H1 (cell line): ENCODE results near the gene SPEM3. TPM values are rescaled to one million over a fixed set of nuclear protein-coding genes. Genes with fewer than 3 reads are reported as not detected.

Experiments used
- CTCF ChIA-PET: fragments of 300-600 bp; sonication (Branson Sonifier 250); formaldehyde crosslinking; loops from one replicate; lab custom pipeline; 2021; ENCODE audit not compliant: partially characterized antibody; lab: Charles Lee
- POLR2A ChIA-PET: fragments of 300-600 bp; sonication (Branson Sonifier 250); formaldehyde crosslinking; loops from one replicate; lab custom pipeline; 2021; ENCODE audit warnings: inconsistent platforms; ENCODE audit not compliant: partially characterized antibody; lab: Charles Lee
- DNase-seq, 2 experiments: peaks; one replicate each; pipeline versions ENCODE4 v3.0.0 to v3.0.0-alpha.2; 2010 to 2022; ENCODE audit warnings: low spot score in 2 of 2, low read depth in 1 of 2, mixed read lengths in 1 of 2
- FAIRE-seq: peaks from 2 replicates; lab custom pipeline; 2011; peaks lifted over from hg19 to GRCh38; lab: Jason Lieb, UNC
- H2AFZ ChIP-seq: 2 replicates; pipeline ENCODE4 v1.8.1; 2012; ENCODE audit warnings: low read length, inconsistent platforms
- H2AK5ac ChIP-seq: 2 replicates; pipeline ENCODE4 v1.6.1; 2013; ENCODE audit warnings: low read depth, low read length
- H2BK120ac ChIP-seq: replicated peaks from 2 replicates; pipeline ENCODE3; 2013; ENCODE audit warnings: low read depth, low read length, inconsistent platforms
- H2BK12ac ChIP-seq: 2 replicates; pipeline ENCODE4 v1.6.1; 2013; ENCODE audit warnings: low read depth, low read length
- H2BK15ac ChIP-seq: 2 replicates; pipeline ENCODE4 v1.6.1; 2013; ENCODE audit warnings: low read length
- H2BK20ac ChIP-seq: 2 replicates; pipeline ENCODE4 v1.6.1; 2013; ENCODE audit warnings: low read length
- H2BK5ac ChIP-seq: 2 replicates; pipeline ENCODE4 v1.6.1; 2013; ENCODE audit warnings: low read depth, low read length
- H3K14ac ChIP-seq: 2 replicates; pipeline ENCODE4 v1.6.1; 2013; ENCODE audit warnings: inconsistent platforms; ENCODE audit not compliant: insufficient read length
- H3K18ac ChIP-seq: 2 replicates; pipeline ENCODE4 v1.6.1; 2013; ENCODE audit warnings: low read length; ENCODE audit errors: extremely low read depth
- H3K23ac ChIP-seq: 2 replicates; pipeline ENCODE4 v1.6.1; 2013; ENCODE audit warnings: inconsistent platforms; ENCODE audit not compliant: insufficient read length
- H3K23me2 ChIP-seq: 2 replicates; pipeline ENCODE4 v1.6.1; 2013; ENCODE audit warnings: low read depth, low read length
- H3K27ac ChIP-seq: 2 replicates; pipeline ENCODE4 v1.6.1; 2011; ENCODE audit warnings: low read depth, low read length, inconsistent platforms
- H3K27me3 ChIP-seq, 4 experiments: replicated peaks in 1 of 4; 1 replicate in 1 of 4; 2 replicates in 3 of 4; pipeline versions ENCODE4 v1.6.1 to v1.8.1; 2011 to 2013; ENCODE audit warnings: low read length in 3 of 4, mild to moderate bottlenecking in 3 of 4, inconsistent platforms in 2 of 4, mixed read lengths in 2 of 4, moderate library complexity in 1 of 4; ENCODE audit not compliant: control insufficient read depth in 3 of 4, insufficient read depth in 3 of 4; ENCODE audit errors: extremely low read depth in 1 of 4
- H3K36me3 ChIP-seq, 4 experiments: 2 replicates each; pipeline versions ENCODE4 v1.6.1 to v1.8.1; 2011 to 2013; ENCODE audit warnings: mild to moderate bottlenecking in 4 of 4, low read length in 3 of 4, moderate library complexity in 2 of 4, control low read depth in 1 of 4, inconsistent platforms in 1 of 4; ENCODE audit not compliant: insufficient read depth in 4 of 4, control insufficient read depth in 2 of 4
- H3K4ac ChIP-seq: replicated peaks from 2 replicates; pipeline ENCODE3; 2013; ENCODE audit warnings: low read length, low read depth, mixed read lengths, inconsistent platforms; ENCODE audit not compliant: insufficient read length
- H3K4me1 ChIP-seq, 4 experiments: replicated peaks in 1 of 4; 1 replicate in 1 of 4; 2 replicates in 3 of 4; pipeline versions ENCODE4 v1.6.1 to v1.8.1; 2011 to 2013; ENCODE audit warnings: low read length in 3 of 4, inconsistent platforms in 2 of 4, mixed read lengths in 1 of 4; ENCODE audit not compliant: insufficient read depth in 4 of 4, control insufficient read depth in 3 of 4
- H3K4me2 ChIP-seq, 2 experiments: 2 replicates each; pipeline versions ENCODE4 v1.6.1 to v1.8.1; 2011 to 2013; ENCODE audit warnings: low read depth in 2 of 2, low read length in 2 of 2, control low read depth in 1 of 2, inconsistent platforms in 1 of 2, mild to moderate bottlenecking in 1 of 2; ENCODE audit not compliant: insufficient read depth in 1 of 2
- H3K4me3 ChIP-seq, 4 experiments: fragments of 200-600, 300-600 bp in 1 of 4; sonication (generic), shearing (Covaris generic), sonication (Bioruptor Twin) in 1 of 4; 2 replicates each; pipeline versions ENCODE4 v1.5.1 to v1.8.1; 2011 to 2016; ENCODE audit warnings: low read length in 4 of 4, low read depth in 3 of 4, control low read depth in 2 of 4, inconsistent platforms in 2 of 4, mild to moderate bottlenecking in 2 of 4, mixed read lengths in 1 of 4, moderate library complexity in 1 of 4; ENCODE audit not compliant: insufficient read depth in 2 of 4; ENCODE audit errors: extremely low read depth in 1 of 4
- H3K56ac ChIP-seq: replicated peaks from 2 replicates; pipeline ENCODE3; 2013; ENCODE audit warnings: low read depth, mild to moderate bottlenecking, mixed read lengths, low read length, inconsistent platforms; ENCODE audit not compliant: insufficient read length
- H3K79me1 ChIP-seq: 2 replicates; pipeline ENCODE4 v1.6.1; 2013; ENCODE audit warnings: low read depth, low read length, control low read depth
- H3K79me2 ChIP-seq, 2 experiments: 2 replicates each; pipeline versions ENCODE4 v1.6.1 to v1.8.1; 2012 to 2013; ENCODE audit warnings: low read length in 2 of 2, mild to moderate bottlenecking in 2 of 2, inconsistent platforms in 1 of 2; ENCODE audit not compliant: insufficient read depth in 2 of 2, control insufficient read depth in 1 of 2
- H3K9ac ChIP-seq, 4 experiments: replicated peaks in 1 of 4; 1 replicate in 1 of 4; 2 replicates in 3 of 4; pipeline versions ENCODE4 v1.6.1 to v1.8.1; 2011 to 2013; ENCODE audit warnings: low read depth in 3 of 4, low read length in 3 of 4, control low read depth in 2 of 4, mild to moderate bottlenecking in 2 of 4, moderate library complexity in 2 of 4, inconsistent platforms in 1 of 4; ENCODE audit errors: extremely low read depth in 1 of 4
- H3K9me3 ChIP-seq, 2 experiments: 2 replicates each; pipeline versions ENCODE4 v1.6.1 to v1.8.1; 2012 to 2013; ENCODE audit warnings: mild to moderate bottlenecking in 2 of 2, moderate library complexity in 2 of 2, control low read depth in 1 of 2, inconsistent platforms in 1 of 2, low read depth in 1 of 2, low read length in 1 of 2, mixed read lengths in 1 of 2; ENCODE audit not compliant: insufficient read depth in 2 of 2
- H4K20me1 ChIP-seq, 2 experiments: replicated peaks in 1 of 2; 2 replicates each; pipeline versions ENCODE3 to v1.8.1; 2011 to 2013; ENCODE audit warnings: inconsistent platforms in 2 of 2, low read length in 2 of 2, mild to moderate bottlenecking in 1 of 2; ENCODE audit not compliant: insufficient read depth in 2 of 2, control insufficient read depth in 1 of 2
- H4K5ac ChIP-seq: 2 replicates; pipeline ENCODE4 v1.6.1; 2013; ENCODE audit warnings: low read length, low read depth, mixed read lengths, inconsistent platforms; ENCODE audit not compliant: insufficient read length
- H4K8ac ChIP-seq: 2 replicates; pipeline ENCODE4 v1.8.0; 2013; ENCODE audit warnings: mild to moderate bottlenecking, moderate library complexity, low read length, inconsistent platforms; ENCODE audit not compliant: insufficient read depth; ENCODE audit errors: extremely low read depth
- H4K91ac ChIP-seq: replicated peaks from 2 replicates; pipeline ENCODE3; 2013; ENCODE audit warnings: low read length, mixed read lengths, inconsistent platforms; ENCODE audit not compliant: insufficient read length
- SP1 ChIP-seq: IDR thresholded peaks from 2 replicates; pipeline ENCODE4 v1.6.1; 2011; ENCODE audit warnings: low read depth, low read length
- SRF ChIP-seq: IDR thresholded peaks from 2 replicates; pipeline ENCODE4 v1.6.1; 2011; ENCODE audit warnings: mild to moderate bottlenecking, low read depth, low read length, moderate library complexity
- USF2 ChIP-seq: IDR thresholded peaks from 2 replicates; pipeline ENCODE4 v1.6.1; 2011; ENCODE audit warnings: low read length, improper control_type of control experiment
- ZNF274 ChIP-seq: IDR thresholded peaks from 2 replicates; pipeline ENCODE4 v1.7.0; 2012; ENCODE audit warnings: low read length, borderline replicate concordance; ENCODE audit errors: extremely low read depth
- WGBS, 2 experiments: shearing (Covaris generic) in 1 of 2; methylation state at CpG; one replicate each; pipeline versions ENCODE4 v1.1.6 to v1.1.7; 2013 to 2015; ENCODE audit warnings: low lambda C conversion rate in 2 of 2, mixed read lengths in 2 of 2, inconsistent platforms in 1 of 2, low coverage in 1 of 2, missing lambda C conversion rate in 1 of 2; ENCODE audit not compliant: insufficient replicate concordance in 2 of 2, insufficient coverage in 1 of 2, insufficient read length in 1 of 2; ENCODE audit errors: extremely low coverage in 1 of 2, missing lambda C conversion rate in 1 of 2; 5-methylcytosine and 5-hydroxymethylcytosine counted together
- polyA plus RNA-seq, 7 experiments: library from polyadenylated mRNA; depleted of rRNA in 3 of 7; stranded (reverse) in 5 of 7; unstranded in 2 of 7; fragments of >200 nt in 5 of 7; fragments of 200-250 nt in 2 of 7; gene quantifications; 1 replicate in 5 of 7; 2 replicates in 1 of 7; 4 replicates in 1 of 7; pipeline versions ENCODE4 v1.2.1 to v1.2.3, GENCODE V29; 2011 to 2013; ENCODE audit warnings: missing spikeins in 2 of 7, mixed read lengths in 2 of 7
- total RNA-seq: library from RNA; stranded (reverse); fragmentation: NEBNext Ultra II Directional; extraction: Animal tissue kit (Norgen Biotek cat#: 25700); gene quantifications from 2 replicates; pipeline ENCODE4 v1.2.1, GENCODE V29; 2021

SPEM3 gene
- total and polyA plus RNA-seq, 2 of the 8 experiments (the other 6 are each of a cell fraction or from before 2014, with no cell fraction given) = 0.02 TPM; not detected in 1

- FAIRE-seq (no peak), DNase-seq (no peak)
- POLR2A ChIA-PET = interaction anchor here (0.9 to 1.6 kb wide), 7 partner anchors 8 to 75 kb away, joined by 3 to 4 read pairs (median 3); partner anchors contain the start of gene ACAP1
- H3K79me2 ChIP-seq = peaks cover 0 to 5% of the 10 kb centered on the region in 2 experiments; a peak in 1 of 4 replicates
- H3K27me3 ChIP-seq = no peaks in the 10 kb centered on the region; a peak in 1 of 7 replicates
- no peak overlapping the region for H4K8ac ChIP-seq
- H2AFZ ChIP-seq = no peak overlapping the region
- no peak overlapping the region for H3K9ac ChIP-seq
- H4K5ac ChIP-seq = no peak overlapping the region
- H3K27ac ChIP-seq = no peak overlapping the region
- no peak overlapping the region for H2BK120ac ChIP-seq
- no peak overlapping the region for H2AK5ac ChIP-seq
- no peak overlapping the region for H3K56ac ChIP-seq
- H2BK12ac ChIP-seq = no peak overlapping the region
- H3K4me2 ChIP-seq = no peak overlapping the region
- peaks cover 0 to 17% (median 11%) of the 10 kb centered on the region in 4 experiments; a peak in 5 of 7 replicates for H3K4me1 ChIP-seq
- TF ChIP-seq SRF (no peak), USF2 (no peak), ZNF274 (no peak), SP1 (no peak)
- no peak overlapping the region for H3K14ac ChIP-seq
- no peak overlapping the region for H3K4ac ChIP-seq
- 91% methylated on average over 24 of the region's 25 CpGs; no CpG with 5 or more reads in 1 of the 2 experiments for WGBS, 2 experiments
- H4K91ac ChIP-seq = no peak overlapping the region
- CTCF ChIA-PET = interaction anchor here (1.0 to 1.6 kb wide), 4 partner anchors 11 to 75 kb away, joined by 3 to 4 read pairs (median 4); no protein-coding TSS in a partner anchor
- peaks cover 8% of the 10 kb centered on the region; the same call in 1 of the 2 replicates for H3K23me2 ChIP-seq
- H3K9me3 ChIP-seq = no peaks in the 10 kb centered on the region
- H3K79me1 ChIP-seq = peaks cover 4% of the 10 kb centered on the region; the same call in 1 of the 2 replicates
- no peak overlapping the region for H2BK5ac ChIP-seq
- no peak overlapping the region for H3K23ac ChIP-seq
- H3K36me3 ChIP-seq = peaks cover 2 to 35% (median 22%) of the 10 kb centered on the region in 4 experiments; a peak in 6 of 8 replicates
- no peak overlapping the region for H3K4me3 ChIP-seq
- peaks cover 2 to 20% of the 10 kb centered on the region in 2 experiments for H4K20me1 ChIP-seq
- no peak overlapping the region for H2BK20ac ChIP-seq
- H3K18ac ChIP-seq = no peak overlapping the region
- H2BK15ac ChIP-seq = no peak overlapping the region
These were observed 17.8 kb upstream of the SPEM3 start for GRCh38 chr17:7410634-7411426.
